HG02571 (cell line): ENCODE measurements around the gene STXBP6.
A peak's percentile ranks its signal among the peaks of the same experiment; 100 is the strongest.
"Not testable (repeated sequence)": the region's sequence is repeated elsewhere in the genome, so short reads cannot be mapped to it uniquely, and the experiment has no call there.

Experiments used
- ATAC-seq: cut with Tn5 transposase; IDR thresholded peaks from one replicate; pipeline ENCODE4 v1.9.1; 2021; ENCODE audit warnings: mild to moderate bottlenecking, moderate library complexity; ENCODE audit not compliant: unreplicated experiment

STXBP6 gene

GRCh38 chr14:24959791-24960331 lies 90.1 kb downstream of the STXBP6 start:
- ATAC-seq: peak; percentile 71

- no peak for ATAC-seq
Observed at GRCh38 chr14:24958271-24958670, 91.7 kb downstream of the STXBP6 start.

- ATAC-seq: no peak
Observed at GRCh38 chr14:24957814-24958213, 92.1 kb downstream of the STXBP6 start.

GRCh38 chr14:24956104-24956503 lies 93.8 kb downstream of the STXBP6 start:
- no peak for ATAC-seq

GRCh38 chr14:24954700-24955037 lies 95.3 kb downstream of the STXBP6 start:
- no peak for ATAC-seq

- peak; percentile 79 for ATAC-seq
Observed at GRCh38 chr14:24954037-24954699, 95.8 kb downstream of the STXBP6 start.

- no peak for ATAC-seq
Observed at GRCh38 chr14:24952851-24953666, 96.9 kb downstream of the STXBP6 start.

- ATAC-seq: no peak
Observed at GRCh38 chr14:24948261-24948847, 101.6 kb downstream of the STXBP6 start.

GRCh38 chr14:24947131-24947530 lies 102.8 kb downstream of the STXBP6 start:
- no peak for ATAC-seq

GRCh38 chr14:24944800-24945199 lies 105.1 kb downstream of the STXBP6 start:
- no peak for ATAC-seq

- no peak for ATAC-seq
Observed at GRCh38 chr14:24943024-24943423, 106.9 kb downstream of the STXBP6 start.

- peak; percentile 65 for ATAC-seq
Observed at GRCh38 chr14:24941719-24942118, 108.2 kb downstream of the STXBP6 start.

GRCh38 chr14:24940213-24940783 lies 109.6 kb downstream of the STXBP6 start:
- no peak for ATAC-seq

- no peak for ATAC-seq
Observed at GRCh38 chr14:24938593-24938992, 111.4 kb downstream of the STXBP6 start.

- ATAC-seq: no peak
Observed at GRCh38 chr14:24937300-24937699, 112.6 kb downstream of the STXBP6 start.

- ATAC-seq: not testable (repeated sequence)
Observed at GRCh38 chr14:24936773-24937172, 113.2 kb downstream of the STXBP6 start.

GRCh38 chr14:24935796-24936195 lies 114.2 kb downstream of the STXBP6 start:
- no peak for ATAC-seq

GRCh38 chr14:24928386-24928900 lies 121.5 kb downstream of the STXBP6 start:
- no peak for ATAC-seq

GRCh38 chr14:24927809-24928208 lies 122.1 kb downstream of the STXBP6 start:
- ATAC-seq: no peak

GRCh38 chr14:24925771-24926374 lies 124.1 kb downstream of the STXBP6 start:
- no peak for ATAC-seq

- no peak for ATAC-seq
Observed at GRCh38 chr14:24924544-24924943, 125.4 kb downstream of the STXBP6 start.
